Measurements from ENCODE around the gene SEPTIN10.

GRCh38 chr2:109532728-109533076 lies 81.1 kb downstream of the SEPTIN10 start:
- TF ChIP-seq, protein P1, sequence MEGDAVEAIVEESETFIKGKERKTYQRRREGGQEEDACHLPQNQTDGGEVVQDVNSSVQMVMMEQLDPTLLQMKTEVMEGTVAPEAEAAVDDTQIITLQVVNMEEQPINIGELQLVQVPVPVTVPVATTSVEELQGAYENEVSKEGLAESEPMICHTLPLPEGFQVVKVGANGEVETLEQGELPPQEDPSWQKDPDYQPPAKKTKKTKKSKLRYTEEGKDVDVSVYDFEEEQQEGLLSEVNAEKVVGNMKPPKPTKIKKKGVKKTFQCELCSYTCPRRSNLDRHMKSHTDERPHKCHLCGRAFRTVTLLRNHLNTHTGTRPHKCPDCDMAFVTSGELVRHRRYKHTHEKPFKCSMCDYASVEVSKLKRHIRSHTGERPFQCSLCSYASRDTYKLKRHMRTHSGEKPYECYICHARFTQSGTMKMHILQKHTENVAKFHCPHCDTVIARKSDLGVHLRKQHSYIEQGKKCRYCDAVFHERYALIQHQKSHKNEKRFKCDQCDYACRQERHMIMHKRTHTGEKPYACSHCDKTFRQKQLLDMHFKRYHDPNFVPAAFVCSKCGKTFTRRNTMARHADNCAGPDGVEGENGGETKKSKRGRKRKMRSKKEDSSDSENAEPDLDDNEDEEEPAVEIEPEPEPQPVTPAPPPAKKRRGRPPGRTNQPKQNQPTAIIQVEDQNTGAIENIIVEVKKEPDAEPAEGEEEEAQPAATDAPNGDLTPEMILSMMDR (conservative IDR thresholded peaks at IDR 0.05; ENCODE audit: low read depth in 2 of 2): no peak
- TF ChIP-seq POLR2AphosphoS5 (IDR thresholded peaks at IDR 0.05; ENCODE audit: low read depth): no peak
- TF ChIP-seq, protein P2, sequence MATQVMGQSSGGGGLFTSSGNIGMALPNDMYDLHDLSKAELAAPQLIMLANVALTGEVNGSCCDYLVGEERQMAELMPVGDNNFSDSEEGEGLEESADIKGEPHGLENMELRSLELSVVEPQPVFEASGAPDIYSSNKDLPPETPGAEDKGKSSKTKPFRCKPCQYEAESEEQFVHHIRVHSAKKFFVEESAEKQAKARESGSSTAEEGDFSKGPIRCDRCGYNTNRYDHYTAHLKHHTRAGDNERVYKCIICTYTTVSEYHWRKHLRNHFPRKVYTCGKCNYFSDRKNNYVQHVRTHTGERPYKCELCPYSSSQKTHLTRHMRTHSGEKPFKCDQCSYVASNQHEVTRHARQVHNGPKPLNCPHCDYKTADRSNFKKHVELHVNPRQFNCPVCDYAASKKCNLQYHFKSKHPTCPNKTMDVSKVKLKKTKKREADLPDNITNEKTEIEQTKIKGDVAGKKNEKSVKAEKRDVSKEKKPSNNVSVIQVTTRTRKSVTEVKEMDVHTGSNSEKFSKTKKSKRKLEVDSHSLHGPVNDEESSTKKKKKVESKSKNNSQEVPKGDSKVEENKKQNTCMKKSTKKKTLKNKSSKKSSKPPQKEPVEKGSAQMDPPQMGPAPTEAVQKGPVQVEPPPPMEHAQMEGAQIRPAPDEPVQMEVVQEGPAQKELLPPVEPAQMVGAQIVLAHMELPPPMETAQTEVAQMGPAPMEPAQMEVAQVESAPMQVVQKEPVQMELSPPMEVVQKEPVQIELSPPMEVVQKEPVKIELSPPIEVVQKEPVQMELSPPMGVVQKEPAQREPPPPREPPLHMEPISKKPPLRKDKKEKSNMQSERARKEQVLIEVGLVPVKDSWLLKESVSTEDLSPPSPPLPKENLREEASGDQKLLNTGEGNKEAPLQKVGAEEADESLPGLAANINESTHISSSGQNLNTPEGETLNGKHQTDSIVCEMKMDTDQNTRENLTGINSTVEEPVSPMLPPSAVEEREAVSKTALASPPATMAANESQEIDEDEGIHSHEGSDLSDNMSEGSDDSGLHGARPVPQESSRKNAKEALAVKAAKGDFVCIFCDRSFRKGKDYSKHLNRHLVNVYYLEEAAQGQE (IDR thresholded peaks at IDR 0.05; ENCODE audit: unreplicated experiment): no peak
- no peak for TF ChIP-seq ETS1 (IDR thresholded peaks at IDR 0.05)
